Thoracic aorta (tissue), 2 donors: ENCODE data around the gene A3GALT2. TPM values are rescaled to one million over a fixed set of nuclear protein-coding genes. Genes with fewer than 3 reads are reported as not detected.
"Not testable (repeated sequence)": the region's sequence is repeated elsewhere in the genome, so short reads cannot be mapped to it uniquely, and the experiment has no call there.

Experiments
- ATAC-seq: fragments of 150-250 bp; one replicate; pipeline ENCODE4 v1.8.0; 2017; ENCODE audit warnings: low read depth; ENCODE audit not compliant: insufficient number of reproducible peaks, low FRiP score
- DNase-seq: peaks from one replicate; pipeline ENCODE4 v3.0.0-alpha.2; 2020; ENCODE audit warnings: low spot score
- H3K27ac ChIP-seq, 2 donors: fragments of 200-600 bp; sonication (generic); 1 replicate in 1 of 2; 2 replicates in 1 of 2; pipeline ENCODE4 v1.5.1; 2016; ENCODE audit warnings: mild to moderate bottlenecking in 2 of 2, moderate library complexity in 2 of 2
- H3K27me3 ChIP-seq: fragments of 200-600 bp; sonication (generic); replicated peaks from 2 replicates; pipeline ENCODE4 v1.6.0; 2016; ENCODE audit warnings: mild to moderate bottlenecking; ENCODE audit not compliant: insufficient read depth
- H3K36me3 ChIP-seq: fragments of 200-600 bp; sonication (generic); one replicate; pipeline ENCODE4 v1.5.1; 2016
- H3K4me1 ChIP-seq, 2 donors: fragments of 200-600 bp; sonication (generic); 1 replicate in 1 of 2; 2 replicates in 1 of 2; pipeline versions ENCODE4 v1.5.1 to v1.6.0; 2016; ENCODE audit warnings: low read depth in 2 of 2, mild to moderate bottlenecking in 1 of 2; ENCODE audit not compliant: control insufficient read depth in 1 of 2
- H3K4me3 ChIP-seq: fragments of 200-600 bp; sonication (generic); 2 replicates; pipeline ENCODE4 v1.5.1; 2016; ENCODE audit warnings: mild to moderate bottlenecking
- H3K9me3 ChIP-seq: fragments of 200-600 bp; sonication (generic); 2 replicates; pipeline ENCODE4 v1.5.1; 2016
- total RNA-seq, 2 donors: library from RNA; depleted of rRNA; stranded (reverse); fragments of >200 nt; gene quantifications; one replicate each; pipeline versions ENCODE4 v1.1.0 to v1.2.3, GENCODE V29; 2016
- TF ChIP-seq, protein P1 (sequence below): fragments of 200-600 bp; sonication (generic); IDR thresholded peaks from one replicate; pipeline ENCODE4 v1.5.1; 2019; ENCODE audit warnings: antibody characterized with exemption

A3GALT2 gene
- total RNA-seq, 2 donors from 2014 or later, result 0.54 to 0.71 TPM

DNA sequence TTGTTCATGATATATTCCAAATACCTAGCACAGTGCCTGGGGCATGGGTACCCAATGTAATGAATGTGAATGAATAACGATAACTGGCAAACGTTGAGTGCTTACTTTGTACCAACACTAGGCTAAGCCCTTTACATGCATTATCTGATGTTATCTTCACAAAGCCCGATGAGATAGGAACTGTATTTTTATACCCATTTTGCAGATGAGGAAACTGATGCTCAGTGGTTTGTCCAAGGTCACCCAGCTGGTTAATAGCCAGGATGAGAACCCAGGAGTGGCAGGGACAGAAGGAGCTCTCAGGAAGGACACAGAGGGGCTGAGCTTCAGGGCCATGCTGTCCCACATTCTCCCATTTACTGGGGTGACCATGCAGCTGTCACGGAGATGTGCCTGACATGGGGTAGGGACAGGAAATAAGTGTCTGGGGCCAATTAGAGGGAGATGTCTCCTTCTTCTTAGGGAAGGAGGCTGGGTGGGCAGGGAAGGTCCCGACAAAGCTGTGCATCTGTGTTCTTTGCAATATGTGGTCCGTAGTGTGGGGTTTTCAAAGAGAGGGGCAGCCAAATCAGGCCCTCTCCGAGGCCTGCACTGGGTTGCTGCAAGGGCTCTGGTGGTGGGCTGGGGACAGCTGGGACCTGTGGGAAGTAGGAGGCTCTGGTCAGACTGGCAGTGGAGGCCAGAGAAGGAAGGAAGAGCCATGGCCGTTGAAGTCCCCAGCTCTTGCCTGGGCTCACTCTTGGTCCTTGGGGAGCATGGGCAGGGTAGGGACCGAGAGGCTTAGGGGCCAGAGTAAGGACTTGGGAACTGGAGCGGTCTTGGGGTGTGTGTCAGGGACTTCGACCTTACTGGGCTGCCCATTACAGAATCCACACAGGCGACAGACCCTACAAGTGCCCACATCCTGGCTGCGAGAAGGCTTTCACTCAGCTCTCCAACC lies 26.6 kb downstream of the A3GALT2 start:
- DNase-seq, result no peak
- peaks cover 21% of the 10 kb centered on the region for H3K36me3 ChIP-seq

DNA sequence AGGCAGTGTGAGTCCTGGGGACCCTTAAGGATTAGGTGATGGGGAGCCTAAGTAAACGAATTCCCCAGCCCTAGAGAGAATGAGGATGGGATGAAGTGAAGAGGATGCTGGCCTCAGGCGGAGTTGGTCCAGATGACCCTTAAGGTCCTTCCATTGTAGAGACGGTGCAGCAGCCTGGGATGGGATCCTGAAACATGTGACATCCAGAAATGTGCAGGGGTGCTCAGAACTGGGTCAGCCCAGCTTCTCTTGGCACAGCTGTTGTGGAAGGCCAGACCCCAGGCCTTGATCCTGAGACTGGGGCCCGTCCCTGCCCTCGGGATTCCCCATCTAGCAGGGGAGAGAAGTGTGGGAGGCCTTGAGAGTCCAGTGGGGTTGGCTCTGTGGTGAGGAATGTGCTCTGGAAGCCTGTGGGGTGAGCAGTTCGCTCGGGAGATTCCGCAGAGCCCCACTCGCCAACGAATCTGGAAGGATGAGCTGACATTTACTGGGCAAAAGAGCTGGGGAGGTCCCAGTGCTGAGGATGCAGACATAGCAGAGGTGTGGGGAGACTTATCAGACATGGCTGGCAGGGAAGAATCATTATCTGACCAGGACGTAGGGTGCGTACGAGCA lies 28.1 kb downstream of the A3GALT2 start:
- no peaks in the 10 kb centered on the region for H3K27me3 ChIP-seq
- peaks cover 5 to 56% of the 10 kb centered on the region in 2 donors for H3K4me1 ChIP-seq
- peaks cover 12% of the 10 kb centered on the region for H3K36me3 ChIP-seq
- TF ChIP-seq, protein P1, sequence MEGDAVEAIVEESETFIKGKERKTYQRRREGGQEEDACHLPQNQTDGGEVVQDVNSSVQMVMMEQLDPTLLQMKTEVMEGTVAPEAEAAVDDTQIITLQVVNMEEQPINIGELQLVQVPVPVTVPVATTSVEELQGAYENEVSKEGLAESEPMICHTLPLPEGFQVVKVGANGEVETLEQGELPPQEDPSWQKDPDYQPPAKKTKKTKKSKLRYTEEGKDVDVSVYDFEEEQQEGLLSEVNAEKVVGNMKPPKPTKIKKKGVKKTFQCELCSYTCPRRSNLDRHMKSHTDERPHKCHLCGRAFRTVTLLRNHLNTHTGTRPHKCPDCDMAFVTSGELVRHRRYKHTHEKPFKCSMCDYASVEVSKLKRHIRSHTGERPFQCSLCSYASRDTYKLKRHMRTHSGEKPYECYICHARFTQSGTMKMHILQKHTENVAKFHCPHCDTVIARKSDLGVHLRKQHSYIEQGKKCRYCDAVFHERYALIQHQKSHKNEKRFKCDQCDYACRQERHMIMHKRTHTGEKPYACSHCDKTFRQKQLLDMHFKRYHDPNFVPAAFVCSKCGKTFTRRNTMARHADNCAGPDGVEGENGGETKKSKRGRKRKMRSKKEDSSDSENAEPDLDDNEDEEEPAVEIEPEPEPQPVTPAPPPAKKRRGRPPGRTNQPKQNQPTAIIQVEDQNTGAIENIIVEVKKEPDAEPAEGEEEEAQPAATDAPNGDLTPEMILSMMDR, result no peak
- peak overlapping the region; percentile 31 to 56 for H3K27ac ChIP-seq
- no peak for ATAC-seq
- no peak for DNase-seq
- no peak overlapping the region for H3K4me3 ChIP-seq
- no peaks in the 10 kb centered on the region for H3K9me3 ChIP-seq

More for the DNA sequence above, 26.6 kb downstream of the A3GALT2 start:
- no peak for ATAC-seq
- no peak overlapping the region for H3K4me3 ChIP-seq
- H3K27ac ChIP-seq, result peak overlapping the region in 1 of 2 donors; percentile 34
- no peaks in the 10 kb centered on the region for H3K27me3 ChIP-seq
- H3K4me1 ChIP-seq, result peaks cover 5 to 45% of the 10 kb centered on the region in 2 donors
- TF ChIP-seq, protein P1, result no peak
- no peaks in the 10 kb centered on the region for H3K9me3 ChIP-seq

DNA sequence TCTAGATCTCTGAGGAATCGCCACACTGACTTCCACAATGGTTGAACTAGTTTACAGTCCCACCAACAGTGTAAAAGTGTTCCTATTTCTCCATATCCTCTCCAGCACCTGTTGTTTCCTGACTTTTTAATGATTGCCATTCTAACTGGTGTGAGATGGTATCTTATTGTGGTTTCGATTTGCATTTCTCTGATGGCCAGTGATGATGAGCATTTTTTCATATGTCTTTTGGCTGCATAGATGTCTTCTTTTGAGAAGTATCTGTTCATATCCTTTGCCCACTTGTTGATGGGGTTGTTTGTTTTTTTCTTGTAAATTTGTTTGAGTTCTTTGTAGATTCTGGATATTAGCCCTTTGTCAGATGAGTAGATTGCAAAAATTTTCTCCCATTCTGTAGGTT lies 30.3 kb downstream of the A3GALT2 start:
- H3K27me3 ChIP-seq, H3K9me3 ChIP-seq, H3K36me3 ChIP-seq, H3K27ac ChIP-seq, DNase-seq, H3K4me3 ChIP-seq, ATAC-seq: not testable (repeated sequence)
- peaks cover 5 to 67% of the 10 kb centered on the region in 2 donors for H3K4me1 ChIP-seq

DNA sequence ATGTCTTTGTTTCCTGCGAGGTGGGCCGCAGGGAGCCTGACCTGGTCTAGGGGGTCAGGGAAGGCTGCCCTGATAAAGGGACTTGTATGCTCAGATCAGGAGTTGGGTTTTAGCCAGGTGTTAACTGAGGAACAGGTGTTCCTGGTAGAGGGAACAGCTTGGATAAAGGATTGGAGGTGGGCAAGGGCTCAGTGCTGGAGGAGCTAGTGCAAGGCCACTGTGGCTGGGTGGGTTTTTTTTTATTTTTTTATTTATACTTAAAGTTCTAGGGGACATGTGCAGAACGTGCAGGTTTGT lies 31.1 kb downstream of the A3GALT2 start:
- peaks cover 5 to 67% of the 10 kb centered on the region in 2 donors for H3K4me1 ChIP-seq
- no peaks in the 10 kb centered on the region for H3K27me3 ChIP-seq
- ATAC-seq (no peak), DNase-seq (no peak)
- H3K4me3 ChIP-seq, result no peak overlapping the region
- H3K27ac ChIP-seq, result peak overlapping the region; percentile 60 to 87
- TF ChIP-seq, protein P1, result no peak
- H3K9me3 ChIP-seq, result no peaks in the 10 kb centered on the region
- peaks cover 6% of the 10 kb centered on the region for H3K36me3 ChIP-seq

DNA sequence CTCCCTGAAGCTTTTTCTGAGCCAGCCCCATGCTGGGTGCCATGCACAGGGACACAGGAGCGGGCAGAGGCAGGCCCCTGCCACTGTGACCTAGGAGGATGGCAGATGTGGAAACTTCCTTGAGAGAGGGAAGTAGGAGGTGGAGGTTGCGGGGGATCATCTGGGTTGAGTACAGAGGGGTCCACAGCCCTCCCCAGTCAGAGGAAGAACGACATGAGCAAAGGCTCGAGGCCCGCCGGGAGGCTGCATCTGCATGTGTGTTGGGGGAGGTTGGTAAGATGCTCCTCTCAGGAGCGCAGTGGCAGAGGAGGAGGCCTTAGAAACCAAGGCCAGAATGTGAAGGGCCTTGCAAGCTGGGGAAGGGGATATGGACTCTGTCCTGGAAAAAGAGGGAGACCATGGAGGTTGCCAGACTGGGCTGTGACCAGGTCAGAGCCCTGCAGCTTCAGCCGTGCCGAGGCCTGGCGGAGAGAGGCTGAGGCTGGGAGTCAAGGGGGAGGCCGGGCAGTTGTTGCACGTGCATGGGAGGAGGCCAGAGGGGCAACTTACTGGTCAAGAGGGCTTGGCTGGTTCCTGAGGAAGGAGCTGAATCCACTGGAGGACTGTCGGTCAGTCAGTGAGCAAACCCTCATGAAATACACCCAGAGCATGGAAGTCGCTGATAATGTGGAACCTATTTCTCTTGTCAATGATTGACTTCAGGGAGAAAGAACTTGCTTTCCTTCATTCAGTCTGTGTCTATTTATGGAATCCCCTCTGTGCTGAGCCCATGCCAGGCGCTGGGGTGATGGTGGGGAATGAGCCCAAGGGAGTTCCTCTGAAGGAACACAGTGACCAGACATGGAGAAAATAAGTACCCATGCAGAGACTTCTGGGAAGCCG lies 31.7 kb downstream of the A3GALT2 start:
- TF ChIP-seq, protein P1, result no peak
- no peaks in the 10 kb centered on the region for H3K27me3 ChIP-seq
- no peak for DNase-seq
- H3K27ac ChIP-seq, result peak overlapping the region; percentile 60 to 87
- peaks cover 5 to 62% of the 10 kb centered on the region in 2 donors for H3K4me1 ChIP-seq
- no peak for ATAC-seq
- H3K4me3 ChIP-seq, result no peak overlapping the region
- H3K9me3 ChIP-seq, result no peaks in the 10 kb centered on the region
- peaks cover 7% of the 10 kb centered on the region for H3K36me3 ChIP-seq
